H1 (cell line): ENCODE measurements around the gene SLC25A20. TPM values are rescaled to one million over a fixed set of nuclear protein-coding genes. Genes with fewer than 3 reads are reported as not detected.

Experiments
- CTCF ChIA-PET: fragments of 300-600 bp; sonication (Branson Sonifier 250); formaldehyde crosslinking; loops from one replicate; lab custom pipeline; 2021; ENCODE audit not compliant: partially characterized antibody; lab: Charles Lee
- POLR2A ChIA-PET: fragments of 300-600 bp; sonication (Branson Sonifier 250); formaldehyde crosslinking; loops from one replicate; lab custom pipeline; 2021; ENCODE audit warnings: inconsistent platforms; ENCODE audit not compliant: partially characterized antibody; lab: Charles Lee
- DNase-seq, 2 experiments: peaks; one replicate each; pipeline versions ENCODE4 v3.0.0 to v3.0.0-alpha.2; 2010 to 2022; ENCODE audit warnings: low spot score in 2 of 2, low read depth in 1 of 2, mixed read lengths in 1 of 2
- FAIRE-seq: peaks from 2 replicates; lab custom pipeline; 2011; peaks lifted over from hg19 to GRCh38; lab: Jason Lieb, UNC
- H2AFZ ChIP-seq: 2 replicates; pipeline ENCODE4 v1.8.1; 2012; ENCODE audit warnings: low read length, inconsistent platforms
- H2AK5ac ChIP-seq: 2 replicates; pipeline ENCODE4 v1.6.1; 2013; ENCODE audit warnings: low read depth, low read length
- H2BK120ac ChIP-seq: replicated peaks from 2 replicates; pipeline ENCODE3; 2013; ENCODE audit warnings: low read depth, low read length, inconsistent platforms
- H2BK12ac ChIP-seq: 2 replicates; pipeline ENCODE4 v1.6.1; 2013; ENCODE audit warnings: low read depth, low read length
- H2BK15ac ChIP-seq: 2 replicates; pipeline ENCODE4 v1.6.1; 2013; ENCODE audit warnings: low read length
- H2BK20ac ChIP-seq: 2 replicates; pipeline ENCODE4 v1.6.1; 2013; ENCODE audit warnings: low read length
- H2BK5ac ChIP-seq: 2 replicates; pipeline ENCODE4 v1.6.1; 2013; ENCODE audit warnings: low read depth, low read length
- H3K14ac ChIP-seq: 2 replicates; pipeline ENCODE4 v1.6.1; 2013; ENCODE audit warnings: inconsistent platforms; ENCODE audit not compliant: insufficient read length
- H3K18ac ChIP-seq: 2 replicates; pipeline ENCODE4 v1.6.1; 2013; ENCODE audit warnings: low read length; ENCODE audit errors: extremely low read depth
- H3K23ac ChIP-seq: 2 replicates; pipeline ENCODE4 v1.6.1; 2013; ENCODE audit warnings: inconsistent platforms; ENCODE audit not compliant: insufficient read length
- H3K23me2 ChIP-seq: 2 replicates; pipeline ENCODE4 v1.6.1; 2013; ENCODE audit warnings: low read depth, low read length
- H3K27ac ChIP-seq: 2 replicates; pipeline ENCODE4 v1.6.1; 2011; ENCODE audit warnings: low read depth, low read length, inconsistent platforms
- H3K27me3 ChIP-seq, 4 experiments: replicated peaks in 1 of 4; 1 replicate in 1 of 4; 2 replicates in 3 of 4; pipeline versions ENCODE4 v1.6.1 to v1.8.1; 2011 to 2013; ENCODE audit warnings: low read length in 3 of 4, mild to moderate bottlenecking in 3 of 4, inconsistent platforms in 2 of 4, mixed read lengths in 2 of 4, moderate library complexity in 1 of 4; ENCODE audit not compliant: control insufficient read depth in 3 of 4, insufficient read depth in 3 of 4; ENCODE audit errors: extremely low read depth in 1 of 4
- H3K36me3 ChIP-seq, 4 experiments: 2 replicates each; pipeline versions ENCODE4 v1.6.1 to v1.8.1; 2011 to 2013; ENCODE audit warnings: mild to moderate bottlenecking in 4 of 4, low read length in 3 of 4, moderate library complexity in 2 of 4, control low read depth in 1 of 4, inconsistent platforms in 1 of 4; ENCODE audit not compliant: insufficient read depth in 4 of 4, control insufficient read depth in 2 of 4
- H3K4ac ChIP-seq: replicated peaks from 2 replicates; pipeline ENCODE3; 2013; ENCODE audit warnings: low read length, low read depth, mixed read lengths, inconsistent platforms; ENCODE audit not compliant: insufficient read length
- H3K4me1 ChIP-seq, 4 experiments: replicated peaks in 1 of 4; 1 replicate in 1 of 4; 2 replicates in 3 of 4; pipeline versions ENCODE4 v1.6.1 to v1.8.1; 2011 to 2013; ENCODE audit warnings: low read length in 3 of 4, inconsistent platforms in 2 of 4, mixed read lengths in 1 of 4; ENCODE audit not compliant: insufficient read depth in 4 of 4, control insufficient read depth in 3 of 4
- H3K4me2 ChIP-seq, 2 experiments: 2 replicates each; pipeline versions ENCODE4 v1.6.1 to v1.8.1; 2011 to 2013; ENCODE audit warnings: low read depth in 2 of 2, low read length in 2 of 2, control low read depth in 1 of 2, inconsistent platforms in 1 of 2, mild to moderate bottlenecking in 1 of 2; ENCODE audit not compliant: insufficient read depth in 1 of 2
- H3K4me3 ChIP-seq, 4 experiments: fragments of 200-600, 300-600 bp in 1 of 4; sonication (generic), shearing (Covaris generic), sonication (Bioruptor Twin) in 1 of 4; 2 replicates each; pipeline versions ENCODE4 v1.5.1 to v1.8.1; 2011 to 2016; ENCODE audit warnings: low read length in 4 of 4, low read depth in 3 of 4, control low read depth in 2 of 4, inconsistent platforms in 2 of 4, mild to moderate bottlenecking in 2 of 4, mixed read lengths in 1 of 4, moderate library complexity in 1 of 4; ENCODE audit not compliant: insufficient read depth in 2 of 4; ENCODE audit errors: extremely low read depth in 1 of 4
- H3K56ac ChIP-seq: replicated peaks from 2 replicates; pipeline ENCODE3; 2013; ENCODE audit warnings: low read depth, mild to moderate bottlenecking, mixed read lengths, low read length, inconsistent platforms; ENCODE audit not compliant: insufficient read length
- H3K79me1 ChIP-seq: 2 replicates; pipeline ENCODE4 v1.6.1; 2013; ENCODE audit warnings: low read depth, low read length, control low read depth
- H3K79me2 ChIP-seq, 2 experiments: 2 replicates each; pipeline versions ENCODE4 v1.6.1 to v1.8.1; 2012 to 2013; ENCODE audit warnings: low read length in 2 of 2, mild to moderate bottlenecking in 2 of 2, inconsistent platforms in 1 of 2; ENCODE audit not compliant: insufficient read depth in 2 of 2, control insufficient read depth in 1 of 2
- H3K9ac ChIP-seq, 4 experiments: replicated peaks in 1 of 4; 1 replicate in 1 of 4; 2 replicates in 3 of 4; pipeline versions ENCODE4 v1.6.1 to v1.8.1; 2011 to 2013; ENCODE audit warnings: low read depth in 3 of 4, low read length in 3 of 4, control low read depth in 2 of 4, mild to moderate bottlenecking in 2 of 4, moderate library complexity in 2 of 4, inconsistent platforms in 1 of 4; ENCODE audit errors: extremely low read depth in 1 of 4
- H3K9me3 ChIP-seq, 2 experiments: 2 replicates each; pipeline versions ENCODE4 v1.6.1 to v1.8.1; 2012 to 2013; ENCODE audit warnings: mild to moderate bottlenecking in 2 of 2, moderate library complexity in 2 of 2, control low read depth in 1 of 2, inconsistent platforms in 1 of 2, low read depth in 1 of 2, low read length in 1 of 2, mixed read lengths in 1 of 2; ENCODE audit not compliant: insufficient read depth in 2 of 2
- H4K20me1 ChIP-seq, 2 experiments: replicated peaks in 1 of 2; 2 replicates each; pipeline versions ENCODE3 to v1.8.1; 2011 to 2013; ENCODE audit warnings: inconsistent platforms in 2 of 2, low read length in 2 of 2, mild to moderate bottlenecking in 1 of 2; ENCODE audit not compliant: insufficient read depth in 2 of 2, control insufficient read depth in 1 of 2
- H4K5ac ChIP-seq: 2 replicates; pipeline ENCODE4 v1.6.1; 2013; ENCODE audit warnings: low read length, low read depth, mixed read lengths, inconsistent platforms; ENCODE audit not compliant: insufficient read length
- H4K8ac ChIP-seq: 2 replicates; pipeline ENCODE4 v1.8.0; 2013; ENCODE audit warnings: mild to moderate bottlenecking, moderate library complexity, low read length, inconsistent platforms; ENCODE audit not compliant: insufficient read depth; ENCODE audit errors: extremely low read depth
- H4K91ac ChIP-seq: replicated peaks from 2 replicates; pipeline ENCODE3; 2013; ENCODE audit warnings: low read length, mixed read lengths, inconsistent platforms; ENCODE audit not compliant: insufficient read length
- BACH1 ChIP-seq: IDR thresholded peaks from 2 replicates; pipeline ENCODE4 v1.6.1; 2012; ENCODE audit warnings: low read length, improper control_type of control experiment
- BRCA1 ChIP-seq: IDR thresholded peaks from 2 replicates; pipeline ENCODE4 v1.6.1; 2012; ENCODE audit warnings: low read depth, low read length, improper control_type of control experiment
- EP300 ChIP-seq, 2 experiments: IDR thresholded peaks; 1 replicate in 1 of 2; 2 replicates in 1 of 2; pipeline ENCODE4 v1.6.1; 2011 to 2012; ENCODE audit warnings: low read depth in 2 of 2, low read length in 2 of 2, mild to moderate bottlenecking in 2 of 2, borderline replicate concordance in 1 of 2, inconsistent platforms in 1 of 2, moderate library complexity in 1 of 2
- JUN ChIP-seq: IDR thresholded peaks from 2 replicates; pipeline ENCODE4 v1.6.1; 2011; ENCODE audit warnings: low read depth, mild to moderate bottlenecking, improper control_type of control experiment, low read length
- POLR2AphosphoS5 ChIP-seq: IDR thresholded peaks from 2 replicates; pipeline ENCODE4 v1.6.1; 2011; ENCODE audit warnings: low read depth, low read length
- RAD21 ChIP-seq, 2 experiments: IDR thresholded peaks in 1 of 2; conservative IDR thresholded peaks in 1 of 2; 2 replicates each; pipeline ENCODE4 v1.6.1; 2011; ENCODE audit warnings: low read depth in 2 of 2, low read length in 2 of 2, improper control_type of control experiment in 1 of 2, inconsistent platforms in 1 of 2, mild to moderate bottlenecking in 1 of 2, moderate library complexity in 1 of 2
- RBBP5 ChIP-seq: IDR thresholded peaks from 2 replicates; pipeline ENCODE4 v1.7.1; 2012; ENCODE audit warnings: low read depth, mild to moderate bottlenecking, inconsistent platforms, low read length, moderate library complexity, borderline replicate concordance
- TAF7 ChIP-seq: optimal IDR thresholded peaks from 2 replicates; pipeline ENCODE3; 2011; ENCODE audit warnings: low read depth, mild to moderate bottlenecking, inconsistent platforms, low read length, moderate library complexity, borderline replicate concordance
- TBP ChIP-seq: IDR thresholded peaks from 2 replicates; pipeline ENCODE4 v1.6.1; 2011; ENCODE audit warnings: low read depth, low read length, improper control_type of control experiment
- WGBS, 2 experiments: shearing (Covaris generic) in 1 of 2; methylation state at CpG; one replicate each; pipeline versions ENCODE4 v1.1.6 to v1.1.7; 2013 to 2015; ENCODE audit warnings: low lambda C conversion rate in 2 of 2, mixed read lengths in 2 of 2, inconsistent platforms in 1 of 2, low coverage in 1 of 2, missing lambda C conversion rate in 1 of 2; ENCODE audit not compliant: insufficient replicate concordance in 2 of 2, insufficient coverage in 1 of 2, insufficient read length in 1 of 2; ENCODE audit errors: extremely low coverage in 1 of 2, missing lambda C conversion rate in 1 of 2; 5-methylcytosine and 5-hydroxymethylcytosine counted together
- polyA plus RNA-seq, 7 experiments: library from polyadenylated mRNA; depleted of rRNA in 3 of 7; stranded (reverse) in 5 of 7; unstranded in 2 of 7; fragments of >200 nt in 5 of 7; fragments of 200-250 nt in 2 of 7; gene quantifications; 1 replicate in 5 of 7; 2 replicates in 1 of 7; 4 replicates in 1 of 7; pipeline versions ENCODE4 v1.2.1 to v1.2.3, GENCODE V29; 2011 to 2013; ENCODE audit warnings: missing spikeins in 2 of 7, mixed read lengths in 2 of 7
- total RNA-seq: library from RNA; stranded (reverse); fragmentation: NEBNext Ultra II Directional; extraction: Animal tissue kit (Norgen Biotek cat#: 25700); gene quantifications from 2 replicates; pipeline ENCODE4 v1.2.1, GENCODE V29; 2021
- TF ChIP-seq, protein P1 (sequence below): IDR thresholded peaks from 2 replicates; pipeline ENCODE4 v1.6.1; 2012; ENCODE audit warnings: inconsistent platforms
- TF ChIP-seq, protein P2 (sequence below), 3 experiments: IDR thresholded peaks; 1 replicate in 2 of 3; 2 replicates in 1 of 3; pipeline versions ENCODE4 v1.5.1 to v1.6.1; 2011; ENCODE audit warnings: low read length in 3 of 3, mild to moderate bottlenecking in 3 of 3, inconsistent platforms in 2 of 3, low read depth in 1 of 3, moderate library complexity in 1 of 3; ENCODE audit not compliant: insufficient read depth in 1 of 3; ENCODE audit errors: control extremely low read depth in 1 of 3

Gene SLC25A20
- total and polyA plus RNA-seq, 2 of the 8 experiments (the other 6 are each of a cell fraction or from before 2014, with no cell fraction given), result 3.8 to 4.0 TPM

DNA sequence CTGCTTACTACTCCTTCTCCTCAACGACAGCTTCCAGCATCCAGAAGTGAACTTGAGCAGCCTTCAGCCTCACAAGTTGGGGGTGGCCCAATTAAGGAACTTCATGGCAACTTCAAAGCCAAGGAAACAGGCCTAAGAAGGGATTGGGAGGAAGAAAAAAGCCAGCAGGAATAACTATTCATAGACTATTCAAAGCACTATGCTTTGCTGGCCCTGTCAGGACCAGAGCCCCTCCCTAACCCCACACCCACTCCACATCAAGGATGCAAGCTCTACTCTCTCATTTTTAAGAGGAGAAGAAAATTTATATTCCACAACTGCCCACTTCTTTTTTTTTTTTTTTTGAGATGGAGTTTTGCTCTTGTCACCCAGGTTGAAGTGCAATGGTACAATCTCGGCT is 41.0 kb downstream of the SLC25A20 start:
- Histone ChIP-seq H2BK15ac (no peak overlapping the region), H3K27ac (no peak overlapping the region), H3K4me2 (no peak overlapping the region), H3K23me2 (no peaks in the 10 kb centered on the region), H4K91ac (no peak overlapping the region), H3K14ac (no peak overlapping the region), H4K8ac (no peak overlapping the region), H3K36me3 (no peaks in the 10 kb centered on the region), H3K27me3 (no peaks in the 10 kb centered on the region), H2BK20ac (no peak overlapping the region), H3K4ac (no peak overlapping the region), H2AK5ac (no peak overlapping the region), H3K4me1 (no peaks in the 10 kb centered on the region), H3K79me2 (no peaks in the 10 kb centered on the region), H3K9ac (no peak overlapping the region), H4K20me1 (no peaks in the 10 kb centered on the region), H3K23ac (no peak overlapping the region), H3K4me3 (no peak overlapping the region), H3K79me1 (no peaks in the 10 kb centered on the region), H4K5ac (no peak overlapping the region), H2BK5ac (no peak overlapping the region), H3K56ac (no peak overlapping the region), H2BK120ac (no peak overlapping the region), H3K9me3 (no peaks in the 10 kb centered on the region), H3K18ac (no peak overlapping the region), H2BK12ac (no peak overlapping the region), H2AFZ (no peak overlapping the region)
- POLR2A ChIA-PET, result no interaction called here
- DNase-seq (no peak), FAIRE-seq (no peak)
- CTCF ChIA-PET, result interaction anchor here (0.9 to 3.2 kb wide), 4 partner anchors 11 to 118 kb away, joined by 3 to 11 read pairs (median 3); no protein-coding TSS in a partner anchor
- WGBS, 2 experiments, result 84% methylated on average over 2 of the region's 2 CpGs; no CpG with 5 or more reads in 1 of the 2 experiments
- TF ChIP-seq, protein P1, sequence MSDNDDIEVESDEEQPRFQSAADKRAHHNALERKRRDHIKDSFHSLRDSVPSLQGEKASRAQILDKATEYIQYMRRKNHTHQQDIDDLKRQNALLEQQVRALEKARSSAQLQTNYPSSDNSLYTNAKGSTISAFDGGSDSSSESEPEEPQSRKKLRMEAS, result no peak
- TF ChIP-seq RBBP5 (no peak), TAF7 (no peak), BACH1 (no peak), JUN (no peak), EP300 (IDR thresholded peaks at IDR 0.05; ENCODE audit: borderline replicate concordance in 1 of 2, low read depth in 2 of 2, low read length in 2 of 2) (no peak), BRCA1 (no peak), TBP (no peak), POLR2AphosphoS5 (no peak), RAD21 (IDR thresholded peaks at IDR 0.05 in 1 of 2, conservative IDR thresholded peaks at IDR 0.05 in 1 of 2; ENCODE audit: low read depth in 2 of 2, low read length in 2 of 2) (no peak)
- TF ChIP-seq, protein P2, sequence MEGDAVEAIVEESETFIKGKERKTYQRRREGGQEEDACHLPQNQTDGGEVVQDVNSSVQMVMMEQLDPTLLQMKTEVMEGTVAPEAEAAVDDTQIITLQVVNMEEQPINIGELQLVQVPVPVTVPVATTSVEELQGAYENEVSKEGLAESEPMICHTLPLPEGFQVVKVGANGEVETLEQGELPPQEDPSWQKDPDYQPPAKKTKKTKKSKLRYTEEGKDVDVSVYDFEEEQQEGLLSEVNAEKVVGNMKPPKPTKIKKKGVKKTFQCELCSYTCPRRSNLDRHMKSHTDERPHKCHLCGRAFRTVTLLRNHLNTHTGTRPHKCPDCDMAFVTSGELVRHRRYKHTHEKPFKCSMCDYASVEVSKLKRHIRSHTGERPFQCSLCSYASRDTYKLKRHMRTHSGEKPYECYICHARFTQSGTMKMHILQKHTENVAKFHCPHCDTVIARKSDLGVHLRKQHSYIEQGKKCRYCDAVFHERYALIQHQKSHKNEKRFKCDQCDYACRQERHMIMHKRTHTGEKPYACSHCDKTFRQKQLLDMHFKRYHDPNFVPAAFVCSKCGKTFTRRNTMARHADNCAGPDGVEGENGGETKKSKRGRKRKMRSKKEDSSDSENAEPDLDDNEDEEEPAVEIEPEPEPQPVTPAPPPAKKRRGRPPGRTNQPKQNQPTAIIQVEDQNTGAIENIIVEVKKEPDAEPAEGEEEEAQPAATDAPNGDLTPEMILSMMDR (IDR thresholded peaks at IDR 0.05; ENCODE audit: control extremely low read depth in 1 of 3, insufficient read depth in 1 of 3, low read depth in 1 of 3, low read length in 3 of 3), result no peak
